Endothelial cell (in vitro differentiated cells): ENCODE measurements around the gene SVOPL. TPM values are rescaled to one million over a fixed set of nuclear protein-coding genes. Genes with fewer than 3 reads are reported as not detected.

Source experiments
- DNase-seq: peaks from one replicate; pipeline ENCODE4 v3.0.0; 2021; ENCODE audit warnings: low spot score
- H3K27ac Mint-ChIP-seq: one replicate; pipeline ENCODE4 v1.8.0; 2021; ENCODE audit warnings: mixed read lengths, inconsistent platforms; ENCODE audit not compliant: unreplicated experiment
- H3K27me3 Mint-ChIP-seq: one replicate; pipeline ENCODE4 v1.8.0; 2021; ENCODE audit warnings: mild to moderate bottlenecking, moderate library complexity, mixed read lengths, inconsistent platforms; ENCODE audit not compliant: unreplicated experiment
- H3K36me3 Mint-ChIP-seq: one replicate; pipeline ENCODE4 v1.8.0; 2021; ENCODE audit warnings: mild to moderate bottlenecking, low read depth, mixed read lengths, inconsistent platforms; ENCODE audit not compliant: unreplicated experiment
- H3K4me1 Mint-ChIP-seq: one replicate; pipeline ENCODE4 v1.8.0; 2021; ENCODE audit warnings: mild to moderate bottlenecking, mixed read lengths, inconsistent platforms; ENCODE audit not compliant: unreplicated experiment
- H3K4me3 Mint-ChIP-seq: one replicate; pipeline ENCODE4 v1.8.0; 2021; ENCODE audit warnings: mild to moderate bottlenecking, mixed read lengths, inconsistent platforms; ENCODE audit not compliant: unreplicated experiment
- H3K9me3 Mint-ChIP-seq: one replicate; pipeline ENCODE4 v1.8.0; 2021; ENCODE audit warnings: mixed read lengths, inconsistent platforms; ENCODE audit not compliant: unreplicated experiment
- CTCF ChIP-seq: fragments of 200-600 bp; sonication (generic); IDR thresholded peaks from one replicate; pipeline ENCODE4 v1.5.0; 2021; ENCODE audit warnings: antibody characterized with exemption; ENCODE audit not compliant: unreplicated experiment
- total RNA-seq: library from RNA; stranded (reverse); fragmentation: NEBNext Ultra II Directional; extraction: Animal tissue kit (Norgen Biotek cat#: 25700); gene quantifications from one replicate; pipeline ENCODE4 v1.2.1, GENCODE V29; 2021; ENCODE audit not compliant: unreplicated experiment

SVOPL gene
- total RNA-seq, 1 donor from 2014 or later: not detected

- peaks cover 8% of the 10 kb centered on the region for H3K4me1 Mint-ChIP-seq
- H3K4me3 Mint-ChIP-seq: no peak overlapping the region
- H3K27ac Mint-ChIP-seq: no peak overlapping the region
- H3K9me3 Mint-ChIP-seq: no peaks in the 10 kb centered on the region
- no peak for TF ChIP-seq CTCF
- no peaks in the 10 kb centered on the region for H3K27me3 Mint-ChIP-seq
- DNase-seq: no peak
- no peaks in the 10 kb centered on the region for H3K36me3 Mint-ChIP-seq
Observed at GRCh38 chr7:138626846-138627245, 74.3 kb downstream of the SVOPL start.

DNA sequence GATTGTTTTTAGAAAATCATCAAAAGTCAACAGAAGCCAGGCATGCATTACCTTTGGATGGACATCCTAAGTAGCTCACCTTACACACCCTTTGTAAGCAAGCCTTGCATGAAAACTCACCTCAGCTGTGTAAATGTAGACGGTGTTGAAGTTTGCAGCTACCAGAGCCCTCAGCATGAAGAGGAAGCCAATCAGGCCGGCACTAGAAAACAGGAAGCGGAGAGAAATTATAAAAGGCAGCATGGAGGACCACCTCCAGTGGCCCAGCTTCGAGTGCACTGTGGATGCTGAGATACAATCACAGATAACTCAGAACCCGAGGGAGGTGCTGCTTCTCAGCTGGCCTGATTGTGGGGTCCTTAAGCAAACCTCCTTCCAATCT lies 75.3 kb downstream of the SVOPL start:
- no peak for TF ChIP-seq CTCF
- DNase-seq: no peak
- Mint-ChIP-seq H3K36me3 (no peaks in the 10 kb centered on the region), H3K9me3 (no peaks in the 10 kb centered on the region), H3K27me3 (no peaks in the 10 kb centered on the region), H3K4me1 (peaks cover 8% of the 10 kb centered on the region), H3K4me3 (no peak overlapping the region), H3K27ac (no peak overlapping the region)

DNA sequence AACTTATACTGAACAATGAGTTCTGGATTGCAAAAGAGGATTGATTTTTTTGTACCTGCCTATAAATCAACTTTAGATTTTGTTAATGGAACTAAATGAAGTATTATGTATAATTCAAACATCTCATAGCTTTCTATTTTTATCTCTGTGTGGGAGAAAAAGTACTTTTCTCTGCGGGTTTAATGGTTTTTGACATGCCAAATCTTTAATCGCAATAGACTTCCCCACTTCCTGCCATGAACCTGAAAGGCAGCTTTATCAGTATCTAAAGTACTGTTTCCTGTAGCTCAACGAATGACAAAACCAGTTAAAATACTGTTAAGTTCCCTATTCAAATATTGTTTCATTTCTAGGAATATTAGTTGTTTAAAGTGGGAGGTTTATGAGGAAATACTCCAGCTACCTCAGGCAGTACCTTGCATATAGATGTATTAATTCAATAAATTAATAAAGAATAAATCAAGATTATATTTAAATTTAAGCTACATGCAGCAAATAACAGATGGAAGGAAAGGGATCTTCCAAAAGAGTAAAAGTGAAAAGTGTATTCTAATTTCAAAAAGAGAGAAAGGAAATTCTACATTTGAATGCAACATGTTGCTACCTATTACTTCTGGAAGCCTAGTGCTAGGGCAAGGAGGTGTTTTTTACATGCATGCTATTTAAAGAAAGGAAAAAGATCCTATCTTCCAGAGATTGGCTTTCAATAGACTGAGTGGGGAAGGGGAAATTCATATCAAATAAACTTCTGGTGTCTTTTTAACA lies 75.9 kb downstream of the SVOPL start:
- H3K27ac Mint-ChIP-seq: no peak overlapping the region
- no peak for TF ChIP-seq CTCF
- no peaks in the 10 kb centered on the region for H3K9me3 Mint-ChIP-seq
- no peaks in the 10 kb centered on the region for H3K27me3 Mint-ChIP-seq
- no peak for DNase-seq
- H3K4me3 Mint-ChIP-seq: no peak overlapping the region
- H3K4me1 Mint-ChIP-seq: peaks cover 8% of the 10 kb centered on the region
- H3K36me3 Mint-ChIP-seq: no peaks in the 10 kb centered on the region

DNA sequence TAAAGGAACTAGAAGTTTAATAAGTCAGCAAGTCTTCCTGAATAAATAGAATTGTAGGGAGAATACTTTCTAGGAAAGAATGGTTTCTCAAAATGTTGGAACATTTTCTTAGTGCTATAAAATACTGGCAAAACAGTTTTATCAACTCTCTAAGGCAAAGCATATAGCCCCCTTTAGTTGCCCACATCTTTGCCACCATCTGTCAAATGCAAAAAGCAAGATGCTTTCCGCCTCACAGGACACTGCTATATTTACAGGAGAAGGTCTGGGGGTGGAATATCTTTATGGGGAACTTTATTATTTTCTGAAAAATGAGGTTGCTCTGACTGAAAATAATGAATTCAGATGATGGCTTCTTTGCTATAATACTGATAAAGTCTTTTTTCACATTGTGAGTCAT lies 78.3 kb downstream of the SVOPL start:
- H3K4me3 Mint-ChIP-seq: no peak overlapping the region
- H3K9me3 Mint-ChIP-seq: no peaks in the 10 kb centered on the region

More for the DNA sequence above, 78.3 kb downstream of the SVOPL start:
- H3K27me3 Mint-ChIP-seq: no peaks in the 10 kb centered on the region
- no peak for DNase-seq
- no peak overlapping the region for H3K27ac Mint-ChIP-seq
- no peaks in the 10 kb centered on the region for H3K36me3 Mint-ChIP-seq
- no peak for TF ChIP-seq CTCF
- H3K4me1 Mint-ChIP-seq: peaks cover 8% of the 10 kb centered on the region
